K562 (cell line): ENCODE results near the gene ENO2.

Source experiments
- EHMT2 ChIP-seq: fragments of 450-650 bp; IDR thresholded peaks from 2 replicates; pipeline ENCODE4 v1.6.1; 2018; ENCODE audit warnings: antibody characterized with exemption
- FOSL1 ChIP-seq: fragments of 200-800 bp; sonication (Bioruptor generic); conservative IDR thresholded peaks from 2 replicates; pipeline ENCODE4 v1.6.1; 2016; ENCODE audit warnings: missing genetic modification characterization, missing compliant biosample characterization
- NBN ChIP-seq: fragments of 450-650 bp; IDR thresholded peaks from 2 replicates; pipeline ENCODE4 v1.6.1; 2016; ENCODE audit warnings: low read depth, mild to moderate bottlenecking
- POLR2AphosphoS5 ChIP-seq: IDR thresholded peaks from 2 replicates; pipeline ENCODE4 v1.6.1; 2011; ENCODE audit warnings: mild to moderate bottlenecking, low read depth, low read length, moderate library complexity; ENCODE audit not compliant: control insufficient read depth, insufficient read depth
- TAL1 ChIP-seq: fragments of 450-650 bp; IDR thresholded peaks from 2 replicates; pipeline ENCODE4 v1.6.1; 2016; ENCODE audit warnings: mild to moderate bottlenecking
- TF ChIP-seq, protein P1 (sequence below): sonication (generic); formaldehyde crosslinking; IDR thresholded peaks from 2 replicates; pipeline ENCODE4 v1.8.1; 2022; ENCODE audit warnings: missing genetic modification reagents

DNA sequence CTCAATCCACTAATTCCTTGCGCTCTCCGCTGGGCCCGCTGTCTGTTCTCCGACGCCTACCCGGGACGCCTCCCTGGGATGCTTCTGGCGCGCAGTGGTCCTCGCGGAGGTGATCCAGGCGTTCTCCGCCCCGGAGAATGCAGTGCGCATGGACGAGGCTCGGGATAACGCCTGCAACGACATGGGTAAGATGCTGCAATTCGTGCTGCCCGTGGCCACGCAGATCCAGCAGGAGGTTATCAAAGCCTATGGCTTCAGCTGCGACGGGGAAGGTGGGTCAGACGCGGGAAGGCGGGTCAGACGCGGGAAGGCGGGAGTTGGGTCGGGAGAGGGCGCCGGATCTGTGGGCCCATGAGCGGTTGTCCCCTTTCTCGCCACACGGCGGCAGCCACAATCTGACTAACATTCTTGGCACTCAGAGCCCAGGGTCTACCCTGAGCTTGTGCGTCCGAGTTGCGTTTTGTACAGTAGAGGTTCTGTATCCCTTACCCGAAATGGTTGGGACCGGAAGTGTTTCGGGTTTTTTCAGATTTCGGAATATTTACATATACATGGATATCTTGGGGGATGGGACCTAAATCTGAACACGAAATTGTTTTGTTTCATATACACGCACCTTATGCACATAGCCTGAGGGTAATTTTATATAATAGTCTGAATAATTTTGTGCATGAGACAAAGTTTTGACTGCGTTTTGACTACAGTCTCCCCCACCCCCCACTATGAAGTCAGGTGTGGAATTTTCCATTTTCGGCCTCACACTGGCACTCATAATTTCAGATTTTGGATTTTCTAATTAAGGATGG, 30.2 kb downstream of the ENO2 start:
- TF ChIP-seq POLR2AphosphoS5 (no peak), NBN (no peak; the same call in 1 of the 2 replicates), FOSL1 (tag) (no peak), TAL1 (no peak), EHMT2 (no peak)
- TF ChIP-seq, protein P1, sequence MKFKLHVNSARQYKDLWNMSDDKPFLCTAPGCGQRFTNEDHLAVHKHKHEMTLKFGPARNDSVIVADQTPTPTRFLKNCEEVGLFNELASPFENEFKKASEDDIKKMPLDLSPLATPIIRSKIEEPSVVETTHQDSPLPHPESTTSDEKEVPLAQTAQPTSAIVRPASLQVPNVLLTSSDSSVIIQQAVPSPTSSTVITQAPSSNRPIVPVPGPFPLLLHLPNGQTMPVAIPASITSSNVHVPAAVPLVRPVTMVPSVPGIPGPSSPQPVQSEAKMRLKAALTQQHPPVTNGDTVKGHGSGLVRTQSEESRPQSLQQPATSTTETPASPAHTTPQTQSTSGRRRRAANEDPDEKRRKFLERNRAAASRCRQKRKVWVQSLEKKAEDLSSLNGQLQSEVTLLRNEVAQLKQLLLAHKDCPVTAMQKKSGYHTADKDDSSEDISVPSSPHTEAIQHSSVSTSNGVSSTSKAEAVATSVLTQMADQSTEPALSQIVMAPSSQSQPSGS: no peak
